ENCODE data around the gene MBNL3.

- TF ChIP-seq CTCF (IDR thresholded peaks at IDR 0.05; ENCODE audit: low read length) (no peak), EZH2 (optimal IDR thresholded peaks at IDR 0.05; ENCODE audit: low read depth, low read length) (no peak)
Measured at GRCh38 chrX:132505116-132505515, 16.3 kb upstream of the MBNL3 start.

Measured in MM.1S (cell line).